ENCODE data around the gene WDR35.

GRCh38 chr2:19866771-19867170, 123.1 kb downstream of the WDR35 start:
- no peak for TF ChIP-seq CTCF (conservative IDR thresholded peaks at IDR 0.05)
- TF ChIP-seq EZH2 (IDR thresholded peaks at IDR 0.05; ENCODE audit: low read depth) = no peak
